ENCODE measurements around the gene USF2.

Gene USF2

DNA sequence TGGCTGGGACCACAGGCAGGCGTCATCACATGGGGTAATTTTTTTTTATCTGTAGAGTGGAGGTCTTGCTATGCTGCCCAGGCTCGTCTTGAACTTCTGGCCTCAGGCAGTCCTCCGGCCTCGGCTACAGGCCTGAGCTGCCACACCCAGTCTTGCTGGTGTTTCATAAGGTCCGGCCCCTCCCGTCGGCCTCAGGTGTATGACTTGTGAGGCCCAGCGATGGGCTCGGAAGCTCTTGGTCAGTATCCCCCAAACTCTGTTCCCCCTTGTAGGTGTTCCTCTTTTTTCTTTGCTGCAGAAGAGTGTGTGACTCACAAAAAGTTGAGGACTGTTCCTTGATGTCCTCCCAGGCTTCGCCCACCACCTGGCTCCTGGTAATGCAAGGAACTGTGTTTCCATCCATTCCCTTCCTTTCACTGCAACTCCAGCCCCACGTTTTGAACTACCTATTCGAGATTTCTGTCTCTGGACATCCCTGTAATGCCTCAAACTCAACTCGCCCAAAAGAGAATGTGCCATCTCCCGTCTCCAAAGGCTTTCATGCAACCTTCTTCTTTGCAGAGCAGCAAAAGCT lies 5.0 kb downstream of the USF2 start:
- TF ChIP-seq CTCF (conservative IDR thresholded peaks at IDR 0.05; ENCODE audit: low read depth, low read length): no peak
- DNase-seq (ENCODE audit: low read depth): no peak
- no peak overlapping the region for H3K4me3 ChIP-seq (ENCODE audit: low read length)

DNA sequence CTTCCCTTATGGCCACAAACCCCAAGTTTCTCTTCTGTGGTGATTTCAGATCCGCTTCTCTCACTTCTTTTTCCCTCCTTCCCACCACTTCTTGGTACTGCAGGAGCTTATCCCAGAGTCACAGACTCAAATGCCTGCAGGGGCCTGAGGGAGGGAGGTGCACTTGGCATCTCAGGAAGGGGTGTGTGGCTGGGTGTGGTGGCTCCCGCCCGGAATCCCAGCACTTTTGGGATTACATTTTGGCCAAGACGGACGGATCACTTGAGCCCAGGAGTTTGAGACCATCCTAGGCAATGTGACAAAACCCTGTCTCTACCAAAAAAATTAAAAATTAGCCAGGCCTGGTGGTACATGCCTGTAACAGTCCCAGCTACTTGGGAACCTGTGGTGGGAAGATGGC lies 5.6 kb downstream of the USF2 start:
- no peak for DNase-seq (ENCODE audit: low read depth)
- TF ChIP-seq CTCF (conservative IDR thresholded peaks at IDR 0.05; ENCODE audit: low read depth, low read length): no peak
- no peak overlapping the region for H3K4me3 ChIP-seq (ENCODE audit: low read length)

GRCh38 chr19:35276706-35277281 lies 8.0 kb downstream of the USF2 start:
- TF ChIP-seq CTCF (conservative IDR thresholded peaks at IDR 0.05; ENCODE audit: low read depth, low read length): no peak
- H3K4me3 ChIP-seq (ENCODE audit: low read length): no peak overlapping the region
- no peak for DNase-seq (ENCODE audit: low read depth)

GRCh38 chr19:35278578-35279284 lies 10.0 kb downstream of the USF2 start:
- no peak overlapping the region for H3K4me3 ChIP-seq (ENCODE audit: low read length)
- TF ChIP-seq CTCF (conservative IDR thresholded peaks at IDR 0.05; ENCODE audit: low read depth, low read length): no peak
- DNase-seq (ENCODE audit: low read depth): no peak

GRCh38 chr19:35279374-35279773 lies 10.6 kb downstream of the USF2 start:
- H3K4me3 ChIP-seq (ENCODE audit: low read length): no peak overlapping the region
- DNase-seq (ENCODE audit: low read depth): no peak
- TF ChIP-seq CTCF (conservative IDR thresholded peaks at IDR 0.05; ENCODE audit: low read depth, low read length): no peak

DNA sequence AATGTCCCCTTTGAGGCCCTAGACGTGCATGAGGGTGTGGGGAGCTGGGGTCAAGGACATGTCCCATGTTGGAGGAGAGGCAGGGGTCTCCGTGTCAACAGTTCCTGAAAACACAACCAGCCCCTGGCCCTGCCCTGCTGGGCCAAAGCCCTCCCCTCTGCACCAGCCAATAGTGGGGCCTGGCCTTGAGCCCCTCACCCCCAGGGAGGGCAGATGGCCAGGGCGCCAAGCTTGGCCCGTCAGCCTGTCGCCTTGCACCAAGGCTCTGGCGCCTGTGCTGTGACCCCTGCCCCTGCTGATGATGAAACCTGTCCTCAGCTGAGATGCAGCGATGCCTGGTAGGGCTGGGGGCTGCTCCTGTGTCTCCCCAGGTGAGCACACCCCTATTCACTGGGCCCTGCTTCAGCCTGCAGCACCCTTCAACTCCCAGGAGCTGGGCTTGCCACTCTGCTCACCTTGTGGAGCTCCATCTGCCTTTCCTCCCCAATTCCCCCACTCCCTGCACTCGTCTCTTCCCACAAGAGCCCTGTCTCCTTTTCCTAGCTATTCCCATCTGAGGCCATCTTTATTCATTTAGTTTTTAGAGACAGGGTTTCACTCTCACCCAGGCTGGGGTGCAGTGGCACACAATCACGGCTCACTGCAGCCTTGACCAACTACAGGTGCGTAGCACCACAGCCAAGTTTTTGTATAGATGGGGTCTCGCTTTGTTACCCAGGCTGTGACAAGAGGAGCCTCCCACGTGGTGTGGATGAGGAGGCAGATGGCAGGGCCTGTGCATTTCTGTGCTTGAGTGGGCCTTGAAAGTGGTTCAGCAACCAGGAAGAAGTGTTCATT lies 11.4 kb downstream of the USF2 start:
- H3K4me3 ChIP-seq (ENCODE audit: low read length): no peak overlapping the region
- DNase-seq (ENCODE audit: low read depth): no peak
- no peak for TF ChIP-seq CTCF (conservative IDR thresholded peaks at IDR 0.05; ENCODE audit: low read depth, low read length)
